ENCODE data around the gene RNF133.

RNF133 gene

GRCh38 chr7:122699017-122699416 is at the start of gene RNF133:
TSS of gene RNF133 (minus strand) at chr7:122699117. CDS start at chr7:122698918, 199 bp downstream.
- DNase-seq (ENCODE audit: low read depth, low spot score): no peak

- no peak for DNase-seq (ENCODE audit: low read depth, low spot score)
Measured at GRCh38 chr7:122748195-122748594, 49.3 kb upstream of the RNF133 start.

GRCh38 chr7:122746948-122747347 is 48.0 kb upstream of the RNF133 start:
- DNase-seq (ENCODE audit: low read depth, low spot score): no peak

GRCh38 chr7:122743211-122743610 is 44.3 kb upstream of the RNF133 start:
- no peak for DNase-seq (ENCODE audit: low read depth, low spot score)

- DNase-seq (ENCODE audit: low read depth, low spot score): no peak
Measured at GRCh38 chr7:122738947-122739346, 40.0 kb upstream of the RNF133 start.

GRCh38 chr7:122736183-122736582 is 37.3 kb upstream of the RNF133 start:
- DNase-seq (ENCODE audit: low read depth, low spot score): no peak

- no peak for DNase-seq (ENCODE audit: low read depth, low spot score)
Measured at GRCh38 chr7:122727759-122728158, 28.8 kb upstream of the RNF133 start.

- no peak for DNase-seq (ENCODE audit: low read depth, low spot score)
Measured at GRCh38 chr7:122727354-122727753, 28.4 kb upstream of the RNF133 start.

GRCh38 chr7:122726881-122727280 is 28.0 kb upstream of the RNF133 start:
- no peak for DNase-seq (ENCODE audit: low read depth, low spot score)

- no peak for DNase-seq (ENCODE audit: low read depth, low spot score)
Measured at GRCh38 chr7:122724366-122724765, 25.4 kb upstream of the RNF133 start.

GRCh38 chr7:122719010-122719578 is 20.2 kb upstream of the RNF133 start:
- DNase-seq (ENCODE audit: low read depth, low spot score): no peak

GRCh38 chr7:122717356-122718089 is 18.6 kb upstream of the RNF133 start:
- DNase-seq (ENCODE audit: low read depth, low spot score): no peak

- no peak for DNase-seq (ENCODE audit: low read depth, low spot score)
Measured at GRCh38 chr7:122715183-122715582, 16.3 kb upstream of the RNF133 start.

- DNase-seq (ENCODE audit: low read depth, low spot score): no peak
Measured at GRCh38 chr7:122710916-122711315, 12.0 kb upstream of the RNF133 start.

GRCh38 chr7:122709930-122710646 is 11.2 kb upstream of the RNF133 start:
- DNase-seq (ENCODE audit: low read depth, low spot score): no peak

GRCh38 chr7:122706836-122707235 is 7.9 kb upstream of the RNF133 start:
- no peak for DNase-seq (ENCODE audit: low read depth, low spot score)

GRCh38 chr7:122702872-122703510 is 4.1 kb upstream of the RNF133 start, which contains the start of gene RNF148:
TSS of gene RNF148 (minus strand) at chr7:122702922. CDS start at chr7:122702750, 172 bp downstream.
- no peak for DNase-seq (ENCODE audit: low read depth, low spot score)

GRCh38 chr7:122695816-122696215 is 3.1 kb downstream of the RNF133 start:
- DNase-seq (ENCODE audit: low read depth, low spot score): no peak

- DNase-seq (ENCODE audit: low read depth, low spot score): no peak
Measured at GRCh38 chr7:122694697-122695096, 4.2 kb downstream of the RNF133 start.

GRCh38 chr7:122692769-122693309 is 6.1 kb downstream of the RNF133 start:
- DNase-seq (ENCODE audit: low read depth, low spot score): no peak

GRCh38 chr7:122691569-122692235 is 7.2 kb downstream of the RNF133 start:
- DNase-seq (ENCODE audit: low read depth, low spot score): no peak

All from smooth muscle cell of the brain vasculature (primary cell).